Measurements from ENCODE around the gene VPS9D1. TPM values are rescaled to one million over a fixed set of nuclear protein-coding genes. Genes with fewer than 3 reads are reported as not detected.
"Not testable (repeated sequence)": the region's sequence is repeated elsewhere in the genome, so short reads cannot be mapped to it uniquely, and the experiment has no call there.

Gene VPS9D1
- total RNA-seq, 1 experiment from 2014 or later, result 4.8 TPM

DNA sequence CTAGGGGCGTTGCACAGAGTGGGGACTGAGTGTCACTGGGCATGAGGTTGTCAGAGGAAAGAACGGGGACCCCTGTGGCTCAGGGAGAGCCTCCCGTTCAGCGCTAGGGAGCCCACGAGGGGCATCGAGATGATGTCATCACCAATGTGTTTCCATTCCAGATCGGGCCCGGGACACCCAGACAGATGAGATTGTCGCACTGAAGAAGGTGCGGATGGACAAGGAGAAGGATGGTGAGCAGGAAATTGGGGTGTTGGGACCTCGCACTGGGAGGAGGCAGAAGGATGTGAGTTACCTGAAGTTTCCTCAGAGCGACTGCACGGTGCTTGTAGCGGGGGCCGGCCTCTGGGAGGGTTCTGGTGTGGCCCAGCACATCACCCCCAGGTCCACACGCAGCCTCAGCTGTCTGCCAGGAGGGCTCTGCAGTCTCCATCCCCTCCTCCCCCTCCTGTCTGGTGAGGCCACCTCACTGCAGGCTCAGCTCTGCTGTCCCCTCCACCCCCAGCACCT, 30.3 kb downstream of the VPS9D1 start:
- Histone ChIP-seq H3K4me1 (ENCODE audit: low read length) (peaks cover 12% of the 10 kb centered on the region), H3K27me3 (ENCODE audit: low read length) (no peaks in the 10 kb centered on the region), H4K20me1 (ENCODE audit: insufficient read depth, low read depth, low read length) (no peaks in the 10 kb centered on the region), H2AFZ (ENCODE audit: low read length) (no peak overlapping the region), H3K9me2 (replicated peaks; ENCODE audit: insufficient read depth, low read length) (no peaks in the 10 kb centered on the region), H3K27ac (ENCODE audit: low read length) (no peak overlapping the region), H3K9ac (ENCODE audit: low read length) (no peak overlapping the region), H3K36me3 (ENCODE audit: insufficient read depth, low read length) (0 out of 2 replicates have a peak, but pooled peaks cover 8% of the 10 kb centered on the region), H3K4me2 (ENCODE audit: low read depth, low read length, poor library complexity, severe bottlenecking) (no peak overlapping the region), H3K4me3 (ENCODE audit: low read length) (no peak overlapping the region), H3K9me3 (ENCODE audit: low read length) (no peaks in the 10 kb centered on the region; the same call in 1 of the 2 replicates), H3K79me2 (ENCODE audit: low read length) (peaks cover 23% of the 10 kb centered on the region)
- no peak for DNase-seq

DNA sequence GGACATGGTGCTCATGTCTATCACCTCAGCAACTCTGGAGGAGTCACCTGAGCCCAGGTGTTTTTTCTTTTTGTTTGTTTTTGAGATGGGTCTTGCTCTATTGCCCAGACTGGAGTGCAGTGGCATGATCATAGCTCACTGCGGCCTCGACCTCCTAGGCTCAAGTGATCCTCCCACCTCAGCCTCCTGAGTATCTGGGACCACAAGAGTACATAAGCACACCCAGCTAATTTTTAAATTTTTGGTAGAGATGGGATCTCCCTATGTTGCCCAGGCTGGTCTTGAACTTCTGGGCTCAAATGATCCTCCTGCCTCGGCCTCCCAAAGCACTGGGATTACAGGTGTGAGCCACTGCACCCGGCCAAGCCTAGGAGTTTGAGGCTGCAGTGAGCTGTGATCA, 31.1 kb downstream of the VPS9D1 start:
- Histone ChIP-seq H3K36me3 (ENCODE audit: insufficient read depth, low read length) (0 out of 2 replicates have a peak, but pooled peaks cover 12% of the 10 kb centered on the region), H3K79me2 (ENCODE audit: low read length) (peaks cover 23% of the 10 kb centered on the region), H3K4me1 (ENCODE audit: low read length) (peaks cover 12% of the 10 kb centered on the region)
- not testable (repeated sequence) for DNase-seq; H3K9me2 ChIP-seq (replicated peaks; ENCODE audit: insufficient read depth, low read length); H3K4me2 ChIP-seq (ENCODE audit: low read depth, low read length, poor library complexity, severe bottlenecking); H3K4me3 ChIP-seq (ENCODE audit: low read length); H3K27ac ChIP-seq (ENCODE audit: low read length); H4K20me1 ChIP-seq (ENCODE audit: insufficient read depth, low read depth, low read length); H3K9me3 ChIP-seq (ENCODE audit: low read length); H2AFZ ChIP-seq (ENCODE audit: low read length); H3K27me3 ChIP-seq (ENCODE audit: low read length); H3K9ac ChIP-seq (ENCODE audit: low read length)

DNA sequence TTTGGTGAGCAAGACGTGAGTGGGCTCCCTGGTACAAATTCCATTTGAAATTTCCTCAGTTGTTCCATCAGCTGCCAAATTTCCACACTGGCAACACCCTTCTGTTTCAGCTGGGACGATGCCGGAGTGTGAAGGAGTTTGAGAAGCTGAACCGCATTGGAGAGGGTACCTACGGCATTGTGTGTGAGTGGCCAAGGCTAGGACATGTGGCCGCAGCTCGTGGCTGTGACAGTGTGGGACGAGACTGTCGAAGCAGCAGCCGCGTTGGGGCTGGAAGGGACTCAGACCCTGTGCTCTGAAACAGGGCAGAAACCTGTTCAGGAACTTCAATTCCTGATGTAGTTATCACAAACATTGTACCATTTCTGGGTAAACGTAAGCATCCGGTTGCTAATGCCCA, 31.6 kb downstream of the VPS9D1 start:
- Histone ChIP-seq H3K4me3 (ENCODE audit: low read length) (no peak overlapping the region), H3K79me2 (ENCODE audit: low read length) (peaks cover 23% of the 10 kb centered on the region), H3K4me2 (ENCODE audit: low read depth, low read length, poor library complexity, severe bottlenecking) (no peak overlapping the region), H3K36me3 (ENCODE audit: insufficient read depth, low read length) (0 out of 2 replicates have a peak, but pooled peaks cover 12% of the 10 kb centered on the region), H4K20me1 (ENCODE audit: insufficient read depth, low read depth, low read length) (no peaks in the 10 kb centered on the region), H3K9ac (ENCODE audit: low read length) (no peak overlapping the region), H3K27ac (ENCODE audit: low read length) (no peak overlapping the region), H3K9me2 (replicated peaks; ENCODE audit: insufficient read depth, low read length) (no peaks in the 10 kb centered on the region), H2AFZ (ENCODE audit: low read length) (no peak overlapping the region), H3K9me3 (ENCODE audit: low read length) (no peaks in the 10 kb centered on the region; the same call in 1 of the 2 replicates), H3K4me1 (ENCODE audit: low read length) (peaks cover 12% of the 10 kb centered on the region), H3K27me3 (ENCODE audit: low read length) (no peaks in the 10 kb centered on the region)
- no peak for DNase-seq

DNA sequence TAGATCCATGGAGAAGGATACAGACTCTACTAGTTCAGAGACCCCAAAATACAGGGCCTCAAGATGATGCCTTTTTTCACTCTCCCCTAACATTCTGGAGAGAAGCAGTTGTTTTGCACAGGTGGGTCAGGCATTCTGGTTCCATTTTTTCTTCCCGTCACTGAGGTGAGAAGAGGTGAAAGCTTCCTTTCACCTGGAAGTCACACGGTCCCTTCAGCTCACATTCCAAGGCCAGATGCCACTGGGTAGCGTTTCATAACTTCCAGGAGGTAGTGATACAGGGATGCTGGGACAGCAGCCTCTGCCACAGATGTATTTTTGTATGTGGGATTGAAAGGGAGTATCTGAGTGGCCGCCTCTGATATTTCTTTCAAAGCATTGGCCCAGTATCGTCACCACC, 32.3 kb downstream of the VPS9D1 start:
- Histone ChIP-seq H3K9ac (ENCODE audit: low read length) (no peak overlapping the region), H3K79me2 (ENCODE audit: low read length) (peaks cover 23% of the 10 kb centered on the region), H3K9me3 (ENCODE audit: low read length) (no peaks in the 10 kb centered on the region; the same call in 1 of the 2 replicates), H2AFZ (ENCODE audit: low read length) (no peak overlapping the region), H4K20me1 (ENCODE audit: insufficient read depth, low read depth, low read length) (no peaks in the 10 kb centered on the region), H3K36me3 (ENCODE audit: insufficient read depth, low read length) (peaks cover 13% of the 10 kb centered on the region; the same call in 1 of the 2 replicates), H3K27ac (ENCODE audit: low read length) (no peak overlapping the region), H3K9me2 (replicated peaks; ENCODE audit: insufficient read depth, low read length) (no peaks in the 10 kb centered on the region), H3K4me3 (ENCODE audit: low read length) (no peak overlapping the region), H3K27me3 (ENCODE audit: low read length) (no peaks in the 10 kb centered on the region), H3K4me2 (ENCODE audit: low read depth, low read length, poor library complexity, severe bottlenecking) (no peak overlapping the region), H3K4me1 (ENCODE audit: low read length) (peaks cover 12% of the 10 kb centered on the region)
- DNase-seq, result no peak

DNA sequence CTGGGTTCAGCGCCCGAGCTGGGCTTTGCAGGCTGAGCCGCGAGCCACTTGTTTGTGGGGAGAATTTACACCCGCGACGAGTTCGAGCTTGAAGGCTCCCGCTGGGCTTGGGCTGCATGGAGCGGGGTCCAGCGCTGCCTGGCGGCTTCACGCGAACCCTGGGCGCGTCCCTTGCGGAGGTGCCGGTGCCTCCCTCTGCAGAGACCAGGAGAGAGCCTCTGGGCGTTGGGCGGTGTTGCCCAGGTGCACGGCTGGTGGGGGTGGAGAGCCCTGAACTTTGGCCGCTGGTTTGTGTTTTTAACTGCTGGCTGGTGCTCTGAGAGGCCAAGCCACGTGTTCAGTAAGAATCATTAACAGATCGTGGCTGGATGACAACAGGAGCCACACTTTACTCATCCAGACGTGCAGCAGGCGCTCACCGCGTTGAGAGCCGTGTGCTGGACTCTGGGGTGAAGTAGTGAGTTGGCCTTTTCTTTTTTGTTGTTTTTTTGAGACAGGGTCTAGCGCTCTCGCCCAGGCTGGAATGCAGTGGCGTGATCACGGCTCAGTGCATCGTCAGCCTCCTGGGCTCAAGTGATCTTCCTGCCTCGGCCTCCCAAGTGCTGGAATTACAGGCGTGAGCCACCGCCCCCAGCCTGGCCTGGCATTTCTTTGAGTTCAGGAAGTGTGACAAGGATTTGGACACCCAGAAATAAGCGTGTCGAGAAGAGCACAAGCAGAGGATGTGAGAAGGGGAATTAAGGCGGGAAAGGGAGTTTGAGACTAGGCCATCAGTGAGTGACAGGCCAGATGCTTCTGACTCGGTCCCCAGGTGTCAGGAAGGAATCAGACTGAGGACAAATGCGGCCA, 33.4 kb downstream of the VPS9D1 start:
- Histone ChIP-seq H4K20me1 (ENCODE audit: insufficient read depth, low read depth, low read length) (no peaks in the 10 kb centered on the region), H2AFZ (ENCODE audit: low read length) (peak overlapping the region; percentile 81; the same call in 1 of the 2 replicates), H3K4me3 (ENCODE audit: low read length) (peak overlapping the region; percentile 79), H3K79me2 (ENCODE audit: low read length) (peaks cover 23% of the 10 kb centered on the region), H3K9ac (ENCODE audit: low read length) (peak overlapping the region; percentile 92), H3K4me2 (ENCODE audit: low read depth, low read length, poor library complexity, severe bottlenecking) (peak overlapping the region; percentile 96), H3K9me2 (replicated peaks; ENCODE audit: insufficient read depth, low read length) (no peaks in the 10 kb centered on the region), H3K27ac (ENCODE audit: low read length) (peak overlapping the region; percentile 83), H3K9me3 (ENCODE audit: low read length) (no peaks in the 10 kb centered on the region; the same call in 1 of the 2 replicates), H3K4me1 (ENCODE audit: low read length) (peaks cover 12% of the 10 kb centered on the region), H3K36me3 (ENCODE audit: insufficient read depth, low read length) (peaks cover 12% of the 10 kb centered on the region; the same call in 1 of the 2 replicates), H3K27me3 (ENCODE audit: low read length) (no peaks in the 10 kb centered on the region)
- peak; percentile 70 for DNase-seq

DNA sequence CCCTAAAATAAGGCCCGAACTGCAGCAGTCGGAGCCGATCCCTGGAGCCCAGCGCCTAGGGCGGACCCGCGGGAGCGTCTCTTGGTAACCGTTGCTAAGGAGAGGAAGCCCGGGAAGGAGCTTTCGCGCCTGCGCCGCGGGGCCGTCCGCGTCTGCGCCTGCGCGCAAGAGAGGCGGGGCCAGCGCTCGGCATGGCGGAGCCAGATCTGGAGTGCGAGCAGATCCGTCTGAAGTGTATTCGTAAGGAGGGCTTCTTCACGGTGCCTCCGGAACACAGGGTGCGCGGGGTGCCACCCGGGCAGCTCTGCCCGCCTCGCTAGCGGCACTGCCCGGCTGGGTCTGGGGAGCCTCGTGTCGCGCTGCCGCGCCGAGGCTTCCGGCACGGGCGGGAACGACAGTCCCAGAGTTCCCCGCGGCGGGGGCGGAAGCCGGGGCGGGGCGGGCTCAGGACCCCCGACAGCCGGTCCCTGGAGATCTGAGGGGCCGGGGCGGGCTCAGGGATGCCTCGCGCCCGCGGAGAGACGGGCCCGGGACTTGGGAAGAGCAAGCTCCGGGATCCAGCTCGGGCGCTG, 34.1 kb downstream of the VPS9D1 start, which contains the start of gene CDK10:
Gene CDK10, plus strand, starts transcription at position 170 of the 572 bp plus-strand sequence. Its CDS starts 22 bp downstream, at position 192.
- Histone ChIP-seq H4K20me1 (ENCODE audit: insufficient read depth, low read depth, low read length) (no peaks in the 10 kb centered on the region), H3K79me2 (ENCODE audit: low read length) (peaks cover 23% of the 10 kb centered on the region), H3K4me1 (ENCODE audit: low read length) (peaks cover 12% of the 10 kb centered on the region), H3K27ac (ENCODE audit: low read length) (peak within 1 kb of the TSS; percentile 83), H3K4me3 (ENCODE audit: low read length) (peak within 1 kb of the TSS; percentile 79), H3K36me3 (ENCODE audit: insufficient read depth, low read length) (peaks cover 12% of the 10 kb centered on the region; the same call in 1 of the 2 replicates), H3K9me3 (ENCODE audit: low read length) (no peaks in the 10 kb centered on the region; the same call in 1 of the 2 replicates), H2AFZ (ENCODE audit: low read length) (peak within 1 kb of the TSS; percentile 95; the same call in 1 of the 2 replicates), H3K4me2 (ENCODE audit: low read depth, low read length, poor library complexity, severe bottlenecking) (peak within 1 kb of the TSS; percentile 96), H3K9ac (ENCODE audit: low read length) (peak within 1 kb of the TSS; percentile 92), H3K9me2 (replicated peaks; ENCODE audit: insufficient read depth, low read length) (no peaks in the 10 kb centered on the region), H3K27me3 (ENCODE audit: low read length) (no peaks in the 10 kb centered on the region)
- peak; percentile 96 for DNase-seq

DNA sequence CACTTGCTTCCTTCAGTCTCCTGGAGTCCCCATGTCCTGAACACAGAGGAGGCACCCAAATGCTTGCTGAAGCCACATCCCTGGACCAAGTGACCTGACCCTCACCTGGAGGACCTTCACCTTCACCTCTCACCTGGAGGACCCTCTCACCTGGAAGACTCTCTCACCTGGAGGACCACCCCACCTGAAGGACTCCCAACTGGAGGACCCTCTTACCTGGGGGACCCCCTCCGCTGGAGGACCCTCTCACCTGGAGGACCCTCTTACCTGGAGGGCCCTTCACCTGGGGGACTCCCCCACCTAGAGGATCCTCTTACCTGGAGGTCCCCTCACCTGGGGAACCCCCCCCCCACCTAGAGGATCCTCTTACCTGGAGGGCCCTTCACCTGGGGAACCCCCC, 34.8 kb downstream of the VPS9D1 start:
- Histone ChIP-seq H3K4me3 (ENCODE audit: low read length) (peak overlapping the region; percentile 79; the same call in 1 of the 2 replicates), H3K9me3 (ENCODE audit: low read length) (no peaks in the 10 kb centered on the region; the same call in 1 of the 2 replicates), H3K4me1 (ENCODE audit: low read length) (peaks cover 12% of the 10 kb centered on the region), H3K27ac (ENCODE audit: low read length) (no peak overlapping the region), H3K4me2 (ENCODE audit: low read depth, low read length, poor library complexity, severe bottlenecking) (peak overlapping the region; percentile 96), H3K9me2 (replicated peaks; ENCODE audit: insufficient read depth, low read length) (no peaks in the 10 kb centered on the region), H3K79me2 (ENCODE audit: low read length) (peaks cover 23% of the 10 kb centered on the region), H2AFZ (ENCODE audit: low read length) (no peak overlapping the region), H3K27me3 (ENCODE audit: low read length) (no peaks in the 10 kb centered on the region), H4K20me1 (ENCODE audit: insufficient read depth, low read depth, low read length) (no peaks in the 10 kb centered on the region), H3K36me3 (ENCODE audit: insufficient read depth, low read length) (peaks cover 12% of the 10 kb centered on the region; the same call in 1 of the 2 replicates), H3K9ac (ENCODE audit: low read length) (no peak overlapping the region)
- no peak for DNase-seq

DNA sequence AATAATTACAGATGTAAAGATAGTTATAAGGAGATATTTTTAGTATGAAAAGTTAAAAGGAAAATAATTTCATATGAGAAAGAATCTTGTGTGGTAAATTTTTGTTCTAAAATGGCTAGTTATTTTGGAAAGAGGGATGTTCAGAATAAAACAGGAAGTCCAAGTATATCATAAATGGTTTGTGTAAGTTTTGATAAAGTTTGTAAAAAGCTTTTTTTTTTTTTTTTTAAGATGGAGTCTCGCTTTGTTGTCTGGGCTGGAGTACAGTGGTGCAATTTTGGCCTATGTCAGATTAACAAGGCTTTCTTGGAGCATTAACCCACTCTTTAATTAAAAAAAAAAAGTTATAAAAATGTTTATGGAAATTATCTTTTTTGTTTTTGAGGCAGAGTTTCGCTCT, 42.4 kb downstream of the VPS9D1 start:
- DNase-seq, result peak; percentile 60
- no peaks in the 10 kb centered on the region for H3K9me2 ChIP-seq (replicated peaks; ENCODE audit: insufficient read depth, low read length)
- no peaks in the 10 kb centered on the region for H3K9me3 ChIP-seq (ENCODE audit: low read length)
- no peaks in the 10 kb centered on the region for H4K20me1 ChIP-seq (ENCODE audit: insufficient read depth, low read depth, low read length)
- no peak overlapping the region for H3K27ac ChIP-seq (ENCODE audit: low read length)
- no peak overlapping the region for H3K4me3 ChIP-seq (ENCODE audit: low read length)
- H3K36me3 ChIP-seq (ENCODE audit: insufficient read depth, low read length), result peaks cover 2% of the 10 kb centered on the region; the same call in 1 of the 2 replicates
- H3K79me2 ChIP-seq (ENCODE audit: low read length), result no peaks in the 10 kb centered on the region
- H3K4me1 ChIP-seq (ENCODE audit: low read length), result no peaks in the 10 kb centered on the region
- H3K9ac ChIP-seq (ENCODE audit: low read length), result no peak overlapping the region
- no peak overlapping the region for H2AFZ ChIP-seq (ENCODE audit: low read length)
- no peak overlapping the region for H3K4me2 ChIP-seq (ENCODE audit: low read depth, low read length, poor library complexity, severe bottlenecking)
- H3K27me3 ChIP-seq (ENCODE audit: low read length), result no peaks in the 10 kb centered on the region

All from Karpas-422 (cell line).